Erythroblast (primary cell): ENCODE data around the gene CFAP126.

Experiments
- GATA1 ChIP-seq: IDR thresholded peaks from 2 replicates; pipeline ENCODE4 v1.6.1; 2011; ENCODE audit warnings: low read depth, mild to moderate bottlenecking, control low read depth, low read length, moderate library complexity
- POLR2A ChIP-seq: IDR thresholded peaks from 2 replicates; pipeline ENCODE4 v1.6.1; 2011; ENCODE audit warnings: mild to moderate bottlenecking, low read length

GRCh38 chr1:161330346-161330745 is 37.3 kb downstream of the CFAP126 start:
- TF ChIP-seq POLR2A (no peak), GATA1 (no peak)
